Ureter (tissue), 1 donor: Measurements from ENCODE around the gene TIMP3. TPM values are rescaled to one million over a fixed set of nuclear protein-coding genes. Genes with fewer than 3 reads are reported as not detected.
A peak's percentile ranks its signal among the peaks of the same experiment; 100 is the strongest.

ENCODE experiments used
- DNase-seq: peaks from one replicate; pipeline ENCODE4 v3.0.0-alpha.2; 2020; ENCODE audit warnings: low spot score
- total RNA-seq: library from RNA; stranded (reverse); gene quantifications from one replicate; pipeline ENCODE4 v1.2.4, GENCODE V29; 2023
- donor health status: DM: yes; HTN: yes; CAD: no.

TIMP3 gene
- total RNA-seq, 1 donor from 2014 or later: 279 TPM

DNA sequence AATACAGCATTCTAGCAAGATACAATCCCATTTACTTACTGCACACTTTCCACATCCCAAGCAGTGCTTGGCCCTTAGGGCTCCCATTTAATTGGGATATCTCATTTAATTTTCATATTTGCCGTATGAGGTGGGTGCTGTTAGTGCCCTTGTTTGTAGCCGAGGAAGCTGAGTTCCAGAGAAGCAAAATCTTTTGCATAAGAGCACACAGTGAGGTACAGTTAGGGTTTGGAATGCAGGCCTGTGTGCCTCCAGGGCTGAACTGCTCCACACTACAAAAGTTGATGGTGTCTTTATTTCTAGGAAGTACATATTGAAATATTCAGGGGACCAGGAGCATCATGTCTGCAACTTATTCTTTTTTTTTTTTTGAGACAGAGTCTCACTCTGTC, 15.5 kb upstream of the TIMP3 start:
- no peak for DNase-seq

DNA sequence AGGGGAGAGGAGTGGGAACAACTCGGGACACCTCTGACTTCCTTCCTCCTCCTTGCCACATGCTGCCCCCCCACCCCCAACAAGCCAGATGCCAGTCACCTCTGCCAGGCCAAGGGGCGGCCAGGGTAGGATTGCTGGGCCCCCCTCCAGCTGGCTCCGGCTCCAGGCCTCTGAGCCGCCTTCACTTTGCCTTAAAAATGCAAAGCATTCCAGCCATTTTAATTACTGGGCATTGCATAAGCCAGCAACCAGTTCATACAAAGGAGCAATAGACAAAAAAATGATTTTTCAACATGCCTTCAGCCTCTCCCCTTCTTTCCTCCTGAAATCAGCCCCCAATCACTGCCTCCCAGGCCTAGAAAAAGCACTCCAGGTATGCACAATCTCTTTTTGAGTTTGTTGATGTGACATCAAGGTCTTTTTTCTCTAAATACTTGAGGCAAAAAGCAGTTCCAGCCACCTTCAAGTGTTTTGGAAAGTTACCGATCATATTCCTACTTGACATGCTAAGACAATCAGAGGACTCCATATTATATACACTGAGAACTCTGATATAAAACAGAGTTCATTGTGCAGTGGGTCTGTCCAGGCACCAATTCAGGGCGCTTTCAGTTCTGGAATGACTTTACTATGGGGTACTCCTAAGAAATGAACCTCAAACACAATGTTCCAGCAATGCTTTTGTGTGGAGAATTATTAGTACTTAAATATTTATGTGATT, 12.4 kb upstream of the TIMP3 start:
- no peak for DNase-seq

- no peak for DNase-seq
Observed at GRCh38 chr22:32789797-32790620, 11.5 kb upstream of the TIMP3 start.

DNA sequence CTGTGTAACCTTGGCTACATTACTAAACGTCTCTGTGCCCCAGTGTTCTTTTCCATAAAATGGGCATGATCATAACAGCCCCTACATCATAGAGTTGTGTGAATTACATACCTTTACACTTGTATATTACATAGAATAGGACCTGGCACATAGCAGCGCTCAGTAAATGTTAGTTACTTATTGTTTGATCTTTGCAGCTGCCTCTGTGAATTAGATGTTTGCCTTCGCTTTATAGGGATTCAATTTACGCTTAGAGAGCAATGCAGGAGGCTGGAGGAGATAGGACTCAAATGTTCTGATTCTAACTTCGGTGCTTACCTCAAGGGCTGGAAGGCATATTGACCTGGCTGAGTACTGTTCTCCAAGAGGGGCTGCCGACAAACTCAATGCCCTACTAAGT, 10.4 kb upstream of the TIMP3 start:
- DNase-seq: no peak

DNA sequence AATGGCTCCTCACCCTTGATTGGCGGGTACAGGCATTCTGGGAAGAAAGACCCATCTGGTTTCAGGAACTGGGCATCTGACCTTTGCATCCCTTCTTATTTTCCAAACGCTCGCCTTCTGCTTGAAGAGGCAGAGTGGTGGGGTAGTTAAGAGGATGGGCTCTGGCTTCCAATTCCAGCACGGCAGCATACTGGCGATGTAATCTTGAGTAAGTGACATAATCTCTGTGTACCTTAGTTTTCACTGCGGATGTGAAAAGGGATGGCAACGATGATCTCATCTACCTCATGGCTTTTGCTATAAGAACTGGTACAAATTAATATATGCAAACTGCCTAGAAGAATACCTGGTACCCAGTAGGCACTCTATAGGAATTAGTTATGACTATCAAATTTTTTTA, 10.0 kb upstream of the TIMP3 start:
- no peak for DNase-seq

GRCh38 chr22:32793589-32793988, 7.9 kb upstream of the TIMP3 start:
- no peak for DNase-seq

DNA sequence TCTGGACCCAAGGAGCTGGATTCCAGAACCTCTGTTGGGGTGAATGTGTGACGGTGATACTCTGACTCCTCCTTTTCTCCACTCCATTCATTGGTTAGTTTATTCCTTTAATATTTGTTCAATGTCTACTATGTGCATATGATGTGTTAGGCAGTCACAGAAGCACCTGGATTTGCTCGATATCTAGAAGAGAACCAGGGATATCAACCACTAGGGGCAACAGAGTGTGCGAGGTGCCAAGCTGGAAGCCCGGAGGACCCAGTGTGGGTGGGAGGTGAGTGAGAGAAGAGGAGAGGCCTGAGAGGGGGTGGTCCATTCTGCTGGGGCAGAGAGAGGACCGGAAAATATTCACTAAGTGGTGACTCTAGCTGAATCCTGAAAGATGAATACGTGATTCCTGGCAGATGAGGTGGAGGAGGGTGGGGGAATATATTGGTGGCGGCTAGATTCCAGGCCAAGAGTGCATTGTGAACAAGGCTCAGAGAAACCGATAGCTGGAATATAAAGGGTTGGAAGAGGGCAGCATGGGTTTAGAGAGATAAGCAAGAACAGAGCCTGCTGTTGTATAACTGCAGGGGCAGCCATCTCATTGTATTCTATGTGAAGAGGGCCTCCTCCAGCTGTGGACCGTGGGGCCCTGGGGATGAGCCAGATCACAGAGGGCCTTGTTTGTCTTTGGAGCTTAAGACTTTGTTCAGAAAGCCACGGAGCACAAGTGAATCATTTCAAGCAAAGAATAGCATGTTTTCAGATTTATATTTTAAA, 6.9 kb upstream of the TIMP3 start:
- no peak for DNase-seq

DNA sequence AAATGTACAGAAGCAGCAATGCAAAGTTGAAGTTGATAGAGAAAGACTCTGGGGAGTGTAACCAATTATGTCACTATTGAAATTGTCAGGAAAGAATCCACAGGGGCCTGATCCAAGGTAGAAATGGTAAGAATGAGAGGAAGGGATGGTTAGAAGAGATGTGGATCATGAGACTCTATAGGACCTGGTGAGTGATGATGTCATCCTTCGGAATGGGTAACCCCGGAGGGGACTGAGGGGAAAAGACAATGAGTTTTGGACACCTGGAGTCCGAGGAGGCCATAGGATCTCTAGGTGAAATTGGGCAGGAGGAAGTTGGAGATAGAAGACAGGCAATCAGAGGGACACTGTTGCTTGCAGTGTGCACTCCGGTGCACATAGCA, 6.3 kb upstream of the TIMP3 start:
- DNase-seq: no peak

DNA sequence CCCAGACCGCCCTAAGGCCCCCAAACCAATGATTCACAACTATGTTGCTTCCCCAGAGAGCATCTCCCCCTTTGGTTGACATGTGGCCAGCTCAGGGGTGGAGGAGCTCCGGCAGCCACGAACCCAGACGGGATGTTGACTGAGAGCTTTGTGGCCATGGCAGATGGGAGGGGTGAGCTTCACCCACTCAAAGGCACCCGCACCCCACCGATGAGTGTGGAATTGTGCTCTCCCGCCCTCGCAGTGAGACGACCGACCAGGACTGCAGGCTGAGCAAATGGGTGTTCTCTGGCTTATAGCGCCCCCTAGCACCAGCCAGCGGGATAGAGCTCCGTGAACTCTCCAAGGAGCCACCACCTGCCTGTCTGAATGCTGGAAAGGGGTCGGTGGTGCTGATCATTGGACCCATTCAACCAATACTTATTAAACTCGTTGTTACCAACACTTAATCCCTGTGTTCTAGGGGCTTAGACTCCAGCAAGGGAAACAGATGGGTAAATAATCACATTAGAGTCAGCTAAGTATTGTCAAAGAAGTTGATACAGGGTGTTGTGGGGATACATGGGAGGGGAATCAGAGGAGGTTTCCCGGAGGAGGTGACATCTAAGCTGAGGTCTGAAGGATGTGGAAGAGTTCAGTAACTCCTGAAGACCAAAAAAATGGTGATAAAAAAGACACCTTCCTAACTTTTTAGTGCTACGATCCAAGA, 4.5 kb upstream of the TIMP3 start:
- peak; percentile 74 for DNase-seq

DNA sequence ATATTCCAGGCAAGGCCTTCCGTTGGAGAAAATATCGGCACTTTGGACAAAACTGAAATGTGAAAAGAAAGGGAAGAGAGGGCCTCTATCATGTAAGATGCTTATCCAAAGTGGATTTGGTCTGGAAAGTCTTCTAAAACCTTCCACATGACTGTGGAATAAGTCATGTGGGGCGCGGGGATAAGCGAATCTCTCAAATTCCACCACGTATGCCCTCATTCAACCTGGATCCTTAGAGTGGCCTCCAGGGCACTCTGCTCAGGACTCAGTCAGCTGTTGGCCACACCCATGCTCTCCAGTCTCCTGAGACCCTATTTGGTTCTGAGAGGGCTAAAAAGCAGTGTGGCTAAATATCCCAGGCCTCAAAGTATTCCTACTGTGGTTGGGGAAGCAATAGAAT, 2.0 kb upstream of the TIMP3 start:
- no peak for DNase-seq

- DNase-seq: no peak
Observed at GRCh38 chr22:32800158-32800882, 1.2 kb upstream of the TIMP3 start.

- no peak for DNase-seq
Observed at GRCh38 chr22:32800994-32801536, 440 bp upstream of the TIMP3 start.

DNA sequence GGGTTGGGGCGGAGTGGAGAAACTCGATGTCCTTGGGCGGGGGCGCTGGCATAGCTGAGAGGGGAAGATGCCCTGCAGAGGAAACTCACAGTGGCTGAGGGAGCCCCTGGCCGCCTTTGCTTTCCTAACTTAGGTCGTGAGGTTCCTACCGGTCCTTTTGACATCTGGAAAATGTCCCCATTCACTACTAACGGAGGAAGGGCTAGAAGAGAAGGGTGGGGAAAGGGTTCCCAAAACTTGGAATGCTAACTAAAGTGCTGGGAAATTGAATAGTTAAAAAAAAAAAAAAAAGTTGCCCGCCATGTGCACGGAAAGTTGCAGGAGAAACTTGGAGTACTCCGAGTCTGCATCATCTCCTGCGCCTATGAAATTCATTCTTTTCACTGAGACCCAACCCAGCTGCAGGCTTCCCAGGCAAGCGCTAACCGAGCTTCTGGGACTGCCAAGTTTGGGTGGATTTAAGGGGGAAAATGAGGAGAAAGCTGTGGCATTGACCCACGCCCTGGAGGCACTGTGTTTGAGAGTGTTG, 796 bp downstream of the TIMP3 start:
- no peak for DNase-seq

- DNase-seq: no peak
Observed at GRCh38 chr22:32803020-32803737, 1.7 kb downstream of the TIMP3 start.

- no peak for DNase-seq
Observed at GRCh38 chr22:32803738-32804435, 2.4 kb downstream of the TIMP3 start.

GRCh38 chr22:32804531-32805360, 3.2 kb downstream of the TIMP3 start:
- DNase-seq: no peak

DNA sequence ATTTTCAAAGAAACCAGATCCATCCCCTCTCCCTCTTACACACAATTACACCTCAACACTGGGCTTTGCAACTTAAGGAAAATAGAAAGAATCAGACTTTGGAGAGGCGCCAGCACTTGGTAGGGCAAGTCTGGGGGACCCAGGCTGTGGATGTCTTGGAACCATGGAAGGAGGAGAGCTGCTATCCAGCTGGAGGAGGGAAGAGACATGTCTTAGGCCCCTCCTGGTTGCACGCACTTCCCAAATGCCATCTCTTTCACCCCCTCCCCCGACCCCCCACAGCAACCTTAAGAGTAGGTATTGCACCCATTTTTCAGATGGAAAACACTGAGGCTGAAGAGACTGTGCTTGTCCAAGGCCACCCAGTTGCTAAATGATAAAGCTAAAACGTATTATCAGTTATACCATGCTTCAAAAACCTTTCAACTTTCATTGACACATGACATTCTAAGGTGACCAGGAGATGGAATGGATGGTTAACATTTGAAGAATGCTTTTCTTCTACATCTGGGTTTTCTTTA, 3.9 kb downstream of the TIMP3 start:
- no peak for DNase-seq

DNA sequence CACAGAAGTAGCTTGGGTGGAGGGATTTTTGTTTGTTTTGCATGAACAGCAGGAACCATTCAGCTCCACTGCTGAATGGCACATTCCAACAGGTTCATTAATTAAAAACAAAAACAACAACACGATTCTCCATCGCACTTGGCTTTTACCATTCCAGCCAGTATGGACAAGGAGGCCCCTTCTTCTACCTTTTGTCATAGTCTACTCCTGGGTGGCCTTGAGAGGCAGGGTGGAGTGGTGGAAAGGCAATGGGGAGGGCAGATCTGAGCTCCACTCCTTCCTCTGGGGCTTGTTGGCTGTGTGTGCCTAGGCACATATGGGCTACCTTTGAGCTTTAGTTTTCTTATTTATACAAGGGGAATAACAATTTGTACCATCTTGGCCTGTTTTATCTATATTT, 4.8 kb downstream of the TIMP3 start:
- no peak for DNase-seq
